Measurements from ENCODE around the gene VPS37C.

Gene VPS37C

GRCh38 chr11:61146416-61146815 lies 14.8 kb downstream of the VPS37C start:
- Histone ChIP-seq H3K36me3 (ENCODE audit: control insufficient read depth, insufficient read depth, low read length) (no peaks in the 10 kb centered on the region), H3K27me3 (ENCODE audit: control insufficient read depth, insufficient read depth, low read length, poor library complexity, severe bottlenecking) (no peaks in the 10 kb centered on the region), H3K27ac (ENCODE audit: insufficient read depth, low read depth, low read length, poor library complexity, severe bottlenecking) (no peak overlapping the region), H3K4me1 (ENCODE audit: control insufficient read depth, insufficient read depth, low read length) (peaks cover 33% of the 10 kb centered on the region), H3K4me3 (ENCODE audit: insufficient read depth, low read depth, low read length) (no peak overlapping the region), H3K9me3 (ENCODE audit: control insufficient read depth, low read length) (no peaks in the 10 kb centered on the region)
- 93 to 94% methylated on average over 9 of the region's 9 CpGs for WGBS, 2 experiments

DNA sequence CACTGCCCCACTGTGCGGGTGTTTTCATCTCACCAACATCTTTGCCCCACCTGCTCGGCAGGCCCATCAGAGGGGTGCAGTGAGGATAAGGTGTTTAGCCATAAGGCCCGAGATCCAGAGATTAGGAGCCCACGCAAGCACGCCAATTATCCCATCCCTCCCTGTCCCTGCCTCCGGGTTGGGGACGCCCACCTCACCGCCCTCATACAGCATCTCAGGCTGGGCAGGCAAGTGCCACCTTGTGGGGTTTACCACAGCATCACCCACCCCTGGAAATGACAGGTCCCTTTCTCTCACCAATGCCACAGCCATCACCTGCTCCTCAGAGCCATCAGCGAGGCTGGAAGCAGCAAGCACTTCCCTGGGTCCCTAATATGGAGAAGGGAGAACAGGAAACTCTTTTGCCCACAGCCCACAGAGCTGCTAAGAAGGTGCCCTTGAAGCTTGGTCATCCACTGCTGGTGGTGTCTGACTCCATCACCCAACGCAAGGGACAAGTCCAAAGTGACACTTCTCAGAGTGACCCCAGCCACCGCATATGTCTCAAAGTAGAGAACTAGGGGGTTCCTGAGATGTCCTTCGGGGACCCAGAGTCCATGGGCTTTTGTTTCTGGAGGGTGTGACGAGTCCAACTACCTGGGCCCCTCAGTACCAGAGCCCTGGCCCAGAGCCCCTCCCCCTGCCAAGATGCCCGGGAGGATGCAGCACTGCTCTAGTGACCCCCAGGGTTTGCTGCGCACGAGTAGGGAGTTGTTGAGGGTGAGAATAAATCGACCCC lies 15.8 kb downstream of the VPS37C start:
- no peak overlapping the region for H3K27ac ChIP-seq (ENCODE audit: insufficient read depth, low read depth, low read length, poor library complexity, severe bottlenecking)
- no peaks in the 10 kb centered on the region for H3K36me3 ChIP-seq (ENCODE audit: control insufficient read depth, insufficient read depth, low read length)
- no peak overlapping the region for H3K4me3 ChIP-seq (ENCODE audit: insufficient read depth, low read depth, low read length)
- WGBS, 2 experiments = 86 to 87% methylated on average over 17 of the region's 17 CpGs
- no peaks in the 10 kb centered on the region for H3K27me3 ChIP-seq (ENCODE audit: control insufficient read depth, insufficient read depth, low read length, poor library complexity, severe bottlenecking)
- H3K9me3 ChIP-seq (ENCODE audit: control insufficient read depth, low read length) = no peaks in the 10 kb centered on the region
- H3K4me1 ChIP-seq (ENCODE audit: control insufficient read depth, insufficient read depth, low read length) = peaks cover 23% of the 10 kb centered on the region

DNA sequence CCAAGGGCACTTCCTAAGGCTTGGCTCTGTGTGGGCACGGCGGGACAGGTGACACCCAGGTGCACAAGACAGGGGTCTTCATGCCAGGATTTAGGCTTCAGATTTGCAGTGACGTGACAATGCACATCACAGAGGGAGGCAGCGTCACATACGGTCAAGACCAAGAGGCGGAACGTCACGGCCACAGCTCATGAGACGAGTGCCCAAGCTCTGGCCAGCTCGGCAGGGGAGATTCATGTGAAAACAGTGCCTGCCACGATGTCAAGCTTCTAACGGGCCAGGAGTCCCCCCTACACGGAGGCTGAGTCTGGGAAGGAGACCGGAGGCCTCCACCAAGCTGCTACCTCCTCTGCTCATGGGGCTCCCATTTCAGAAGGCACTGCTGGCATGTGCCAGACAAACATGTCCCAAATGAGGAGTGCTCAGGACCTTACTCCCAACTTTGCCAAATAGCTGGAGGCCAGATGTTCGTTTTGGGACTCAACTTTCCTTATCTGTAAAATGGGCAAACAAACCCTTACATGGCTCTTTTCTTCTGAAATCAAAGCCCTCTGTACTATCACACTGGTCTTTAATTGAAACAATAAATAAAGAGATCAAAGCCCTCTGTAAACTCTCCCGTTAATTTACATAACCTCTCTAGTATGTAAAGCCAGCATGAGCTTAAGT lies 16.6 kb downstream of the VPS37C start:
- Histone ChIP-seq H3K4me1 (ENCODE audit: control insufficient read depth, insufficient read depth, low read length) (peaks cover 15% of the 10 kb centered on the region), H3K27ac (ENCODE audit: insufficient read depth, low read depth, low read length, poor library complexity, severe bottlenecking) (no peak overlapping the region), H3K9me3 (ENCODE audit: control insufficient read depth, low read length) (no peaks in the 10 kb centered on the region), H3K27me3 (ENCODE audit: control insufficient read depth, insufficient read depth, low read length, poor library complexity, severe bottlenecking) (no peaks in the 10 kb centered on the region), H3K4me3 (ENCODE audit: insufficient read depth, low read depth, low read length) (no peak overlapping the region), H3K36me3 (ENCODE audit: control insufficient read depth, insufficient read depth, low read length) (no peaks in the 10 kb centered on the region)
- 93 to 94% methylated on average over 16 of the region's 16 CpGs for WGBS, 2 experiments

DNA sequence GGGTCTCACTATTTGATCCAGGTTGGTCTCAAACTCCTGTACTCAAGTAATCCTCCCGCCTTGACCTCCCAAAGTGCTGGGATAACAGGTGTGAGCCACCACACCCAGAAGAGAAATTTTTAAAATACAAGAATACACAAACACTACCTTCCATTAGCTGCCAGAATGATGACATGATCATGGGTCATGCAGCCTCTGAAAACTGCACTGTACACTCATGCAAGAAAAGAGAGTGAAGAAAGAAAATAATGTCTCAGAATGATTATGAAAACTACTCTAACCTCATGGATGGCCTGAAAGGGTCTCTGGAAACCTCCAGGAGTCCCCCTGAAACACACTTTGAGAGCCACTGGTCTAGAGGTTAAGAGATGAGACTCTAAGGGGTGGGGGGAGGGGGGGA lies 18.8 kb downstream of the VPS37C start:
- WGBS, 2 experiments = 94 to 97% methylated on average over 1 of the region's 1 CpG
- Histone ChIP-seq H3K4me3 (ENCODE audit: insufficient read depth, low read depth, low read length) (no peak overlapping the region), H3K36me3 (ENCODE audit: control insufficient read depth, insufficient read depth, low read length) (no peaks in the 10 kb centered on the region), H3K27me3 (ENCODE audit: control insufficient read depth, insufficient read depth, low read length, poor library complexity, severe bottlenecking) (no peaks in the 10 kb centered on the region), H3K9me3 (ENCODE audit: control insufficient read depth, low read length) (no peaks in the 10 kb centered on the region), H3K27ac (ENCODE audit: insufficient read depth, low read depth, low read length, poor library complexity, severe bottlenecking) (no peak overlapping the region), H3K4me1 (ENCODE audit: control insufficient read depth, insufficient read depth, low read length) (peaks cover 4% of the 10 kb centered on the region)

DNA sequence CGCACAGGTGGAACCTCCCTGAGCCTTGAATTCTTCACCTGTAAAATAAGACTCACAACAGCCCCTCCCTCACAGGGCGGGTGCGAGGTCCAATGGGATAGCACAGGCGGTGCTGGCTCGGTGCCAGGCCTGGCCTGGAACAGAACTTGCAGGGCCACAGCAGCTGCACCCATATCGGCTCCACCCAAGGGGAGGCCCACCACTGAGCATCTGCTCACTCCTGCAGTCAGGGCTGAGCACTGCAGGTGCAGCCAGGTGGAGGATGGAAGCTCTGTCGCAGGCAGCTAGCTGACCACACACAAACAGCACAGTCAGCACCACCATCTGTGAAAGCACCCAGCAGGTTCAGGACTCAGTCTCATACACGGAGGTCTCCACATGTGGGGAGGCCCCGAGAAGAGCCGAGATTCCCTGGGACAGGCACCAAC lies 19.6 kb downstream of the VPS37C start:
- H3K9me3 ChIP-seq (ENCODE audit: control insufficient read depth, low read length) = no peaks in the 10 kb centered on the region
- WGBS, 2 experiments = 88 to 89% methylated on average over 10 of the region's 10 CpGs
- H3K27me3 ChIP-seq (ENCODE audit: control insufficient read depth, insufficient read depth, low read length, poor library complexity, severe bottlenecking) = no peaks in the 10 kb centered on the region
- no peaks in the 10 kb centered on the region for H3K36me3 ChIP-seq (ENCODE audit: control insufficient read depth, insufficient read depth, low read length)
- no peak overlapping the region for H3K4me3 ChIP-seq (ENCODE audit: insufficient read depth, low read depth, low read length)
- peaks cover 4% of the 10 kb centered on the region for H3K4me1 ChIP-seq (ENCODE audit: control insufficient read depth, insufficient read depth, low read length)
- no peak overlapping the region for H3K27ac ChIP-seq (ENCODE audit: insufficient read depth, low read depth, low read length, poor library complexity, severe bottlenecking)

- WGBS, 2 experiments = 90 to 94% methylated on average over 4 of the region's 4 CpGs
- no peaks in the 10 kb centered on the region for H3K4me1 ChIP-seq (ENCODE audit: control insufficient read depth, insufficient read depth, low read length)
- no peaks in the 10 kb centered on the region for H3K36me3 ChIP-seq (ENCODE audit: control insufficient read depth, insufficient read depth, low read length)
- no peaks in the 10 kb centered on the region for H3K27me3 ChIP-seq (ENCODE audit: control insufficient read depth, insufficient read depth, low read length, poor library complexity, severe bottlenecking)
- no peak overlapping the region for H3K27ac ChIP-seq (ENCODE audit: insufficient read depth, low read depth, low read length, poor library complexity, severe bottlenecking)
- no peaks in the 10 kb centered on the region for H3K9me3 ChIP-seq (ENCODE audit: control insufficient read depth, low read length)
- no peak overlapping the region for H3K4me3 ChIP-seq (ENCODE audit: insufficient read depth, low read depth, low read length)
Measured at GRCh38 chr11:61140416-61140815, 20.8 kb downstream of the VPS37C start.

- no peaks in the 10 kb centered on the region for H3K4me1 ChIP-seq (ENCODE audit: control insufficient read depth, insufficient read depth, low read length)
- no peaks in the 10 kb centered on the region for H3K9me3 ChIP-seq (ENCODE audit: control insufficient read depth, low read length)
- WGBS, 2 experiments = 91 to 92% methylated on average over 6 of the region's 6 CpGs
- no peak overlapping the region for H3K27ac ChIP-seq (ENCODE audit: insufficient read depth, low read depth, low read length, poor library complexity, severe bottlenecking)
- H3K36me3 ChIP-seq (ENCODE audit: control insufficient read depth, insufficient read depth, low read length) = peaks cover 3% of the 10 kb centered on the region
- H3K27me3 ChIP-seq (ENCODE audit: control insufficient read depth, insufficient read depth, low read length, poor library complexity, severe bottlenecking) = no peaks in the 10 kb centered on the region
- no peak overlapping the region for H3K4me3 ChIP-seq (ENCODE audit: insufficient read depth, low read depth, low read length)
Measured at GRCh38 chr11:61139387-61139786, 21.8 kb downstream of the VPS37C start.

DNA sequence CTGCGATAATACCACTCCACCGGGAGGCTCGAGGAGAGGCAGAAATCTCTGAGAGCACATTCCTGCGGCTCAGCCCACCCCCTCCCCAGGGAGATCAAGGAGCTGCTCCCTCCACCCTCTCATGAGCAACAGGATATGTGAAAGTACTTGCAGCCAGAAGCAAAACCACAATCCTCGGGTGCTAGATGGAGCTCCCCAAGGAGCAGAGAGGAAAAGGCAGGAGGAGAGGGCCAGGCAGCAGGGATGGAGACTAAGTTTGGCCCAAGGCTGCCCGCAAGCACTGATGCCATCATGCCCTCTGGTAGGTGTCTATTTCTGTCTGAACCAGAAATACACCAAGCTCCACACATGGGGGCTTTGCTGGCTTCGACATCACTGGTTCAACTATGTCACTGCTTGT lies 22.3 kb downstream of the VPS37C start:
- Histone ChIP-seq H3K27me3 (ENCODE audit: control insufficient read depth, insufficient read depth, low read length, poor library complexity, severe bottlenecking) (no peaks in the 10 kb centered on the region), H3K27ac (ENCODE audit: insufficient read depth, low read depth, low read length, poor library complexity, severe bottlenecking) (no peak overlapping the region), H3K36me3 (ENCODE audit: control insufficient read depth, insufficient read depth, low read length) (peaks cover 5% of the 10 kb centered on the region), H3K4me3 (ENCODE audit: insufficient read depth, low read depth, low read length) (no peak overlapping the region), H3K9me3 (ENCODE audit: control insufficient read depth, low read length) (no peaks in the 10 kb centered on the region), H3K4me1 (ENCODE audit: control insufficient read depth, insufficient read depth, low read length) (no peaks in the 10 kb centered on the region)
- WGBS, 2 experiments = 82 to 84% methylated on average over 7 of the region's 7 CpGs

- H3K27ac ChIP-seq (ENCODE audit: insufficient read depth, low read depth, low read length, poor library complexity, severe bottlenecking) = no peak overlapping the region
- H3K4me1 ChIP-seq (ENCODE audit: control insufficient read depth, insufficient read depth, low read length) = no peaks in the 10 kb centered on the region
- WGBS, 2 experiments = 92 to 95% methylated on average over 12 of the region's 12 CpGs
- peaks cover 10% of the 10 kb centered on the region for H3K36me3 ChIP-seq (ENCODE audit: control insufficient read depth, insufficient read depth, low read length)
- no peaks in the 10 kb centered on the region for H3K9me3 ChIP-seq (ENCODE audit: control insufficient read depth, low read length)
- no peak overlapping the region for H3K4me3 ChIP-seq (ENCODE audit: insufficient read depth, low read depth, low read length)
- no peaks in the 10 kb centered on the region for H3K27me3 ChIP-seq (ENCODE audit: control insufficient read depth, insufficient read depth, low read length, poor library complexity, severe bottlenecking)
Measured at GRCh38 chr11:61134801-61135257, 26.4 kb downstream of the VPS37C start.

DNA sequence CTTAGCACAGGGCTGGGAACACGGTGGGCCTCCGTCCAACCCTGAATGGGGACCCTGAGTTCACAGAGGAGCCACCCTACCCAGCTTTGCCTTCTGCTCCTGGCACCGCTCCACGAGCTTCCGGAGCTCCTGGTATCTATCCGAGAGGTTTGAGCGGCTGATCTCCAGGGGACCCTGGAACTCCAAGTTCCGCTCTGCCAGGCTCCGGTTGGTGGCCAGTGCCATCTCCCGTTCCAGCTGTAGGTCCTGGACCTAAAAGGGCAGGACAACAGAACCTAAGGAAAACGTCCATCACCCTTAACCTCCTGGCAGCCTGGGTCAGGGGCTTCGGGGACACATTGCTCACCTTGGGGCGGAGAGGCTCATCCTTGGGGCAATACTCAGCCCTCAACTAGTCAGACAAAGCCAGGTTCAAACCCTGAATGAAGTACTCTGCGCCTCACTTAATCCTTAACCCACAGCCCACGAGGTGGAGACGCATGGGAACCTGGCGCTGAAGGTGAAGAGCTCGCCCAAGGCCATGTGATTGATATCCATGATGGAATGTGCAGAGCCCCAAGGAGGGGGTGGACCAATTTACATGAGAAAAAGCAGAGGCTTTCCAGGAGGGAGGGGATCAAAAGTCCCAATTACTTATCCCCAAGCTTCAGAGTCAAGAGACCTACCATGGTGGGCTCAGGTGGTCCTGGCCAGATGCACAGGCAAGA lies 27.1 kb downstream of the VPS37C start:
- WGBS, 2 experiments = 92 to 94% methylated on average over 18 of the region's 18 CpGs
- H3K4me1 ChIP-seq (ENCODE audit: control insufficient read depth, insufficient read depth, low read length) = peaks cover 5% of the 10 kb centered on the region

More for the DNA sequence above, 27.1 kb downstream of the VPS37C start:
- no peaks in the 10 kb centered on the region for H3K9me3 ChIP-seq (ENCODE audit: control insufficient read depth, low read length)
- H3K27ac ChIP-seq (ENCODE audit: insufficient read depth, low read depth, low read length, poor library complexity, severe bottlenecking) = no peak overlapping the region
- H3K27me3 ChIP-seq (ENCODE audit: control insufficient read depth, insufficient read depth, low read length, poor library complexity, severe bottlenecking) = no peaks in the 10 kb centered on the region
- H3K36me3 ChIP-seq (ENCODE audit: control insufficient read depth, insufficient read depth, low read length) = peaks cover 10% of the 10 kb centered on the region
- no peak overlapping the region for H3K4me3 ChIP-seq (ENCODE audit: insufficient read depth, low read depth, low read length)

Data from ectodermal cell (in vitro differentiated cells).